GM10248 (cell line): ENCODE results near the gene GRK3.
"Not testable (repeated sequence)": the region's sequence is repeated elsewhere in the genome, so short reads cannot be mapped to it uniquely, and the experiment has no call there.

Experiments used
- CTCF ChIA-PET: fragments of 300-600 bp; sonication (Branson Sonifier 250); formaldehyde crosslinking; extraction: SDS; loops from one replicate; lab custom pipeline; 2021; ENCODE audit warnings: antibody characterized with exemption; lab: Yijun Ruan, JAX
- POLR2A ChIA-PET: fragments of 350-650 bp; sonication (Branson Sonifier 250); formaldehyde crosslinking; extraction: SDS; loops from one replicate; lab custom pipeline; 2020; ENCODE audit warnings: antibody characterized with exemption; lab: Yijun Ruan, JAX
- DNase-seq: peaks from one replicate; pipeline ENCODE4 v3.0.0; 2012; ENCODE audit errors: extremely low spot score
- CTCF ChIP-seq: IDR thresholded peaks from 2 replicates; pipeline ENCODE4 v1.5.1; 2012; ENCODE audit warnings: mild to moderate bottlenecking, low read depth; ENCODE audit errors: extremely low read depth, missing control alignments, control extremely low read depth

Gene GRK3

GRCh38 chr22:25621986-25622385, 57.5 kb downstream of the GRK3 start:
- DNase-seq: no peak
- ChIA-PET POLR2A (no interaction called here), CTCF (interaction anchor here (1.2 kb wide), 1 partner anchor 151 kb away, joined by 3 read pairs; no protein-coding TSS in a partner anchor)
- TF ChIP-seq CTCF: no peak

- ChIA-PET POLR2A (interaction anchor here (0.6 kb wide), 1 partner anchor 71 kb away, joined by 8 read pairs; no protein-coding TSS in a partner anchor), CTCF (interaction anchor here (1.2 to 1.8 kb wide), 2 partner anchors 11 to 13 kb away, joined by 5 to 8 read pairs; no protein-coding TSS in a partner anchor)
- no peak for TF ChIP-seq CTCF
- DNase-seq: peak; percentile 51
These were observed 58.8 kb downstream of the GRK3 start for GRCh38 chr22:25623310-25623734.

- no peak for TF ChIP-seq CTCF
- CTCF ChIA-PET: interaction anchor here (1.2 to 1.8 kb wide), 2 partner anchors 10 to 13 kb away, joined by 5 to 8 read pairs; no protein-coding TSS in a partner anchor
- DNase-seq: no peak
- POLR2A ChIA-PET: no interaction called here
These were observed 59.4 kb downstream of the GRK3 start for GRCh38 chr22:25623851-25624250.

- TF ChIP-seq CTCF: no peak
- ChIA-PET POLR2A (no interaction called here), CTCF (interaction anchor here (1.8 kb wide), 1 partner anchor 12 kb away, joined by 8 read pairs; no protein-coding TSS in a partner anchor)
- DNase-seq: no peak
These were observed 60.0 kb downstream of the GRK3 start for GRCh38 chr22:25624476-25624875.

GRCh38 chr22:25625747-25626623, 61.5 kb downstream of the GRK3 start:
- DNase-seq, CTCF ChIA-PET, POLR2A ChIA-PET: not testable (repeated sequence)

- POLR2A ChIA-PET: no interaction called here
- CTCF ChIA-PET: no interaction called here
- TF ChIP-seq CTCF: no peak
- no peak for DNase-seq
These were observed 62.1 kb downstream of the GRK3 start for GRCh38 chr22:25626624-25626990.
